Esophagus squamous epithelium (tissue), 5 donors: Measurements from ENCODE around the gene MMS19. TPM values are rescaled to one million over a fixed set of nuclear protein-coding genes. Genes with fewer than 3 reads are reported as not detected.
A peak's percentile ranks its signal among the peaks of the same experiment; 100 is the strongest.
"Not testable (repeated sequence)": the region's sequence is repeated elsewhere in the genome, so short reads cannot be mapped to it uniquely, and the experiment has no call there.

Source experiments
- DNase-seq: peaks from one replicate; lab custom pipeline; 2025; lab: John Stamatoyannopoulos, UW
- H3K27ac ChIP-seq, 4 donors: fragments of 200-600 bp; sonication (generic); one replicate each; pipeline ENCODE4 v1.5.1; 2016 to 2019; ENCODE audit warnings: mild to moderate bottlenecking in 1 of 4
- H3K27me3 ChIP-seq, 4 donors: fragments of 200-600 bp; sonication (generic); 1 replicate in 3 of 4; 2 replicates in 1 of 4; pipeline versions ENCODE4 v1.5.1 to v1.6.0; 2017 to 2021; ENCODE audit warnings: antibody characterized with exemption in 1 of 4
- H3K36me3 ChIP-seq, 3 donors: fragments of 200-600 bp; sonication (generic); one replicate each; pipeline ENCODE4 v1.5.1; 2016 to 2019
- H3K4me1 ChIP-seq, 3 donors: fragments of 200-600 bp; sonication (generic); one replicate each; pipeline ENCODE4 v1.5.1; 2017 to 2019
- H3K4me3 ChIP-seq, 4 donors: fragments of 200-600 bp; sonication (generic); 1 replicate in 3 of 4; 2 replicates in 1 of 4; pipeline ENCODE4 v1.5.1; 2016 to 2019; ENCODE audit warnings: mild to moderate bottlenecking in 2 of 4, moderate library complexity in 1 of 4
- H3K9me3 ChIP-seq, 3 donors: fragments of 200-600 bp; sonication (generic); one replicate each; pipeline ENCODE4 v1.5.1; 2016 to 2019
- CTCF ChIP-seq, 6 experiments: fragments of 450-650 bp in 4 of 6; fragments of 200-600 bp in 2 of 6; sonication (generic) in 2 of 6; IDR thresholded peaks; one replicate each; pipeline ENCODE4 v1.5.1; 2016 to 2019; ENCODE audit warnings: antibody characterized with exemption in 6 of 6, mild to moderate bottlenecking in 4 of 6, moderate library complexity in 4 of 6
- POLR2A ChIP-seq, 4 donors: fragments of 450-650 bp; IDR thresholded peaks; one replicate each; pipeline ENCODE4 v1.6.1; 2017; ENCODE audit warnings: antibody characterized with exemption in 4 of 4, mild to moderate bottlenecking in 4 of 4, moderate library complexity in 3 of 4
- WGBS, 2 donors: methylation state at CpG; one replicate each; pipeline ENCODE4 v1.1.5; 2018; 5-methylcytosine and 5-hydroxymethylcytosine counted together
- intact Hi-C: fragments of 100-400 bp; cut with DNase I; formaldehyde crosslinking; loops from one replicate; pipeline ENCODE4 v1.15.0; 2022
- total RNA-seq, 4 donors: library from RNA; depleted of rRNA; stranded (reverse); fragments of >200 nt; gene quantifications; one replicate each; pipeline ENCODE4 v1.1.0, GENCODE V29; 2016
- donor health status: DM: yes; HTN: yes; CAD: no.

Gene MMS19
- total RNA-seq, 4 donors from 2014 or later = 57.7 to 93.3 (median 65.1) TPM

- TF ChIP-seq CTCF (IDR thresholded peaks at IDR 0.05) (no peak), POLR2A (IDR thresholded peaks at IDR 0.05) (no peak)
- H3K27me3 ChIP-seq = no peaks in the 10 kb centered on the region
- H3K27ac ChIP-seq = peak overlapping the region; percentile 65 to 98 (median 94)
- H3K36me3 ChIP-seq = peaks cover 4 to 41% (median 16%) of the 10 kb centered on the region in 3 donors
- DNase-seq = no peak
- whole genome bisulfite sequencing, 2 donors = 19 to 27% methylated on average over 4 of the region's 4 CpGs
- H3K4me1 ChIP-seq = peaks cover 23 to 52% (median 23%) of the 10 kb centered on the region in 3 donors
- H3K4me3 ChIP-seq = peak overlapping the region; percentile 61 to 95 (median 90)
- no peaks in the 10 kb centered on the region for H3K9me3 ChIP-seq
- intact Hi-C loops = no loop called here
Measured at GRCh38 chr10:97428572-97428981, 69.6 kb downstream of the MMS19 start.

GRCh38 chr10:97427571-97428179 is 70.5 kb downstream of the MMS19 start:
- peak overlapping the region; percentile 91 to 98 (median 95) for H3K27ac ChIP-seq
- DNase-seq = no peak
- intact Hi-C loops = no loop called here
- H3K27me3 ChIP-seq = no peaks in the 10 kb centered on the region
- WGBS, 2 donors = 7 to 9% methylated on average over 7 of the region's 9 CpGs
- peak overlapping the region; percentile 61 to 95 (median 90) for H3K4me3 ChIP-seq
- H3K36me3 ChIP-seq = peaks cover 0 to 36% (median 16%) of the 10 kb centered on the region in 3 donors
- TF ChIP-seq POLR2A (IDR thresholded peaks at IDR 0.05) (no peak), CTCF (IDR thresholded peaks at IDR 0.05) (no peak)
- H3K9me3 ChIP-seq = no peaks in the 10 kb centered on the region
- H3K4me1 ChIP-seq = peaks cover 23 to 61% (median 27%) of the 10 kb centered on the region in 3 donors

- Histone ChIP-seq H3K4me1 (peaks cover 23 to 65% (median 27%) of the 10 kb centered on the region in 3 donors), H3K9me3 (no peaks in the 10 kb centered on the region), H3K27ac (peak overlapping the region; percentile 91 to 98 (median 95)), H3K4me3 (peak overlapping the region; percentile 61 to 95 (median 90)), H3K27me3 (no peaks in the 10 kb centered on the region), H3K36me3 (peaks cover 0 to 30% (median 14%) of the 10 kb centered on the region in 3 donors)
- intact Hi-C loops = no loop called here
- WGBS, 2 donors = 7 to 16% methylated on average over 20 to 32 of the region's 34 CpGs
- DNase-seq = no peak
- TF ChIP-seq CTCF (IDR thresholded peaks at IDR 0.05) (no peak), POLR2A (IDR thresholded peaks at IDR 0.05) (no peak)
Measured at GRCh38 chr10:97426776-97427570, 71.2 kb downstream of the MMS19 start.

- peak; percentile 75 for DNase-seq
- H3K9me3 ChIP-seq = no peaks in the 10 kb centered on the region
- WGBS, 2 donors = 0% methylated on average over 8 to 23 of the region's 90 CpGs
- H3K27me3 ChIP-seq = no peaks in the 10 kb centered on the region
- intact Hi-C loops = no loop called here
- peak within 1 kb of the TSS; percentile 61 to 95 (median 90) for H3K4me3 ChIP-seq
- peaks cover 23 to 65% (median 27%) of the 10 kb centered on the region in 3 donors for H3K4me1 ChIP-seq
- peak within 1 kb of the TSS; percentile 91 to 98 (median 95) for H3K27ac ChIP-seq
- peaks cover 0 to 22% (median 8%) of the 10 kb centered on the region in 3 donors for H3K36me3 ChIP-seq
- TF ChIP-seq POLR2A (IDR thresholded peaks at IDR 0.05) (peak in 3 of 4 donors; percentile 56 to 92 (median 77)), CTCF (IDR thresholded peaks at IDR 0.05) (peak; percentile 50 to 95 (median 62))
Measured at GRCh38 chr10:97425964-97426775, 72.1 kb downstream of the MMS19 start, which contains the start of gene PGAM1. PGAM1 (plus strand) TSS chr10:97426191; CDS start chr10:97426308, 117 bp downstream.

GRCh38 chr10:97423757-97424098 is 74.5 kb downstream of the MMS19 start:
- intact Hi-C loops, H3K27me3 ChIP-seq, DNase-seq, H3K36me3 ChIP-seq, H3K9me3 ChIP-seq, H3K4me3 ChIP-seq: not testable (repeated sequence)
- WGBS, 2 donors = 64 to 84% methylated on average over 5 to 8 of the region's 8 CpGs
- Histone ChIP-seq H3K27ac (peak overlapping the region; percentile 64 to 96 (median 72)), H3K4me1 (peaks cover 21 to 60% (median 23%) of the 10 kb centered on the region in 3 donors)
